ENCODE results near the gene IYD.
"Not testable (repeated sequence)": the region's sequence is repeated elsewhere in the genome, so short reads cannot be mapped to it uniquely, and the experiment has no call there.

Gene IYD

GRCh38 chr6:150435832-150436231 is 67.0 kb downstream of the IYD start:
- no peak for DNase-seq

- no peak for DNase-seq
Measured at GRCh38 chr6:150439373-150439772, 70.6 kb downstream of the IYD start.

- DNase-seq, result no peak
Measured at GRCh38 chr6:150443621-150444020, 74.8 kb downstream of the IYD start.

- DNase-seq, result no peak
Measured at GRCh38 chr6:150444308-150444707, 75.5 kb downstream of the IYD start.

- DNase-seq, result no peak
Measured at GRCh38 chr6:150445486-150445885, 76.7 kb downstream of the IYD start.

- no peak for DNase-seq
Measured at GRCh38 chr6:150448221-150448620, 79.4 kb downstream of the IYD start.

GRCh38 chr6:150449055-150449454 is 80.2 kb downstream of the IYD start:
- DNase-seq, result not testable (repeated sequence)

- DNase-seq, result no peak
Measured at GRCh38 chr6:150450918-150451317, 82.1 kb downstream of the IYD start.

GRCh38 chr6:150451807-150452427 is 83.1 kb downstream of the IYD start:
- DNase-seq, result no peak

GRCh38 chr6:150452428-150453243 is 83.8 kb downstream of the IYD start:
- DNase-seq, result no peak

GRCh38 chr6:150453357-150453756 is 84.5 kb downstream of the IYD start:
- DNase-seq, result no peak

Data from SHP77 (cell line).